Activated CD4-positive, alpha-beta T cell treated with anti-CD3 and anti-CD28 coated beads, Interleukin-2, amount 50 U/mL, for 48 hours (primary cell): ENCODE results near the gene KCNQ1.

ENCODE experiments used
- DNase-seq, 2 experiments: peaks; one replicate each; pipeline ENCODE4 v3.0.0-alpha.2; 2020

The KCNQ1 gene

DNA sequence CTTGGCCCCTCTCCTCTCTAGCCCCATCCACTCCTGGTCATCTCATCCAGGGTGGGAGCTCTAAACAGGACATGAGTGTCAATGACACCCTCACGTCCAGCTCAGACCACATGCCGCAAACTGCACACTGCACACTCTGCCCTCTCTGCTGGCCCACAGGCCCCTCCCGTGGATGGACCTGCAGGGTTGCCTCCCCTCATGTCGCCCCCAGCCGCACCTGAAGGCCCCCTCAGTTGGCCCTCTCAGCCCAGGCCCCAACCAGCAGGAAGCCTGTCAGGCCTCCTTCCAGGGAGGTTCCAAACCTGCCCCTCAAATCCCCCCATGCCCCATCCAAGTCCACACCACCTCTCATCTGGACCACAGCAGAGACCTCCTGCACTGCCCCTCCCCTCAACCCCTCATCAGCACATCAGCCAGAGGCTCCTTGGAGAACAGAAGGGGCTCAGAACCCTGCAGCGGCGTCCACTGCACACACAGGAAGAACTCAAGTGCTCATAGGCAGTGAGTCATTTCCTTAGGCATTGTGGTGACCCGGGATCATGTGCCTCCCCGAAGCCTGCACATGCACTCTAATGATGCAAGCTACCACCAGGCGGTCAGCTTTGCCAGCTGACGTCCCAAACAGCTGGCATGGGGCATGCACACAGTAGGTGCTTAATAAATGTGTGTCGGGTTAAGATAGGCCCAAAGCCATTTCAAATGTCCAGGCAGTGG is 453.7 kb downstream of the KCNQ1 start:
- peak; percentile 51 to 65 for DNase-seq
